Cardiac muscle cell (in vitro differentiated cells and primary cell): ENCODE measurements around the gene LRRC8B. TPM values are rescaled to one million over a fixed set of nuclear protein-coding genes. Genes with fewer than 3 reads are reported as not detected.

Source experiments
- DNase-seq, 2 donors: peaks; one replicate each; pipeline versions ENCODE4 v3.0.0 to v3.0.0-alpha.2; 2010 to 2017; ENCODE audit warnings: low read depth in 1 of 2, low spot score in 1 of 2
- H3K27ac ChIP-seq: fragments of 200-600 bp; sonication (generic); 2 replicates; pipeline ENCODE4 v1.5.1; 2016
- H3K27me3 ChIP-seq: fragments of 200-600 bp; sonication (generic); 2 replicates; pipeline ENCODE4 v1.6.0; 2016; ENCODE audit warnings: control low read depth
- H3K36me3 ChIP-seq: fragments of 200-600 bp; sonication (generic); 2 replicates; pipeline ENCODE4 v1.5.1; 2016; ENCODE audit warnings: control low read depth
- H3K4me1 ChIP-seq: fragments of 200-600 bp; sonication (generic); 2 replicates; pipeline ENCODE4 v1.8.1; 2017; ENCODE audit warnings: low read depth, mild to moderate bottlenecking, mixed run types
- H3K4me3 ChIP-seq: fragments of 200-600 bp; sonication (generic); 2 replicates; pipeline ENCODE4 v1.5.1; 2016; ENCODE audit warnings: mild to moderate bottlenecking
- H3K9me3 ChIP-seq: fragments of 200-600 bp; sonication (generic); 2 replicates; pipeline ENCODE4 v1.5.1; 2017; ENCODE audit warnings: low read depth, mild to moderate bottlenecking, control low read depth
- CTCF ChIP-seq: IDR thresholded peaks from 2 replicates; pipeline ENCODE4 v1.5.1; 2012; ENCODE audit warnings: low read depth, mild to moderate bottlenecking, low read length
- polyA plus RNA-seq: library from polyadenylated mRNA; unstranded; fragments of >200 nt; fragmentation: Nextera tagmentation; extraction: Ambion mirVana; gene quantifications from 2 replicates; pipeline ENCODE4 v1.2.1, GENCODE V29; 2016
- total RNA-seq: library from RNA; depleted of rRNA; stranded (reverse); fragments of >200 nt; gene quantifications from 2 replicates; pipeline ENCODE4 v1.2.3, GENCODE V29; 2016

The LRRC8B gene
- total and polyA plus RNA-seq, 2 experiments from 2014 or later: 6.0 to 6.6 TPM

- no peak for TF ChIP-seq CTCF
- DNase-seq: no peak
- Histone ChIP-seq H3K4me1 (no peaks in the 10 kb centered on the region), H3K27ac (no peak overlapping the region), H3K4me3 (no peak overlapping the region), H3K9me3 (no peaks in the 10 kb centered on the region), H3K27me3 (no peaks in the 10 kb centered on the region), H3K36me3 (no peaks in the 10 kb centered on the region)
These were observed 40.3 kb upstream of the LRRC8B start for GRCh38 chr1:89484092-89485038.

DNA sequence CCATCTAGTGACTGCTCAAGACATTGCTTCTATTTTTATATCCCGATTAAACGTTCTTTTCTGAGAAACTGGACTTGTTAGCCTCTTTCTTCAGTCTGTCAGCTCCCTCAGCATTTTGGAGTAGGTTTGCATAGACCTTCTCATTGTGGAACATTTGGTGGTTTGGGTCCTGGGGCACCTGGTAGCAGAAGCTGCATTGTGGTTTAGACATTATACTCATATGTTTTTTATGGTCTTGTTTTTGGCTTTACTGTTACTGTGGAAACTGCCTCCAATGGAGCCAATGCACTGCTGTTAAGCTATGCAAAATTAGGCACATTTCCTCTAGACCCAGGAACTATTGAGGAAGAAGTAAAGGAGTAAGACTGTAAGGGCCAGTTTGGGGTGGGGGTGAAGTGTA is 36.7 kb upstream of the LRRC8B start:
- H3K9me3 ChIP-seq: no peaks in the 10 kb centered on the region
- H3K4me3 ChIP-seq: no peak overlapping the region
- no peaks in the 10 kb centered on the region for H3K4me1 ChIP-seq
- H3K27ac ChIP-seq: no peak overlapping the region
- no peak for TF ChIP-seq CTCF
- no peak for DNase-seq
- H3K27me3 ChIP-seq: no peaks in the 10 kb centered on the region
- H3K36me3 ChIP-seq: no peaks in the 10 kb centered on the region

DNA sequence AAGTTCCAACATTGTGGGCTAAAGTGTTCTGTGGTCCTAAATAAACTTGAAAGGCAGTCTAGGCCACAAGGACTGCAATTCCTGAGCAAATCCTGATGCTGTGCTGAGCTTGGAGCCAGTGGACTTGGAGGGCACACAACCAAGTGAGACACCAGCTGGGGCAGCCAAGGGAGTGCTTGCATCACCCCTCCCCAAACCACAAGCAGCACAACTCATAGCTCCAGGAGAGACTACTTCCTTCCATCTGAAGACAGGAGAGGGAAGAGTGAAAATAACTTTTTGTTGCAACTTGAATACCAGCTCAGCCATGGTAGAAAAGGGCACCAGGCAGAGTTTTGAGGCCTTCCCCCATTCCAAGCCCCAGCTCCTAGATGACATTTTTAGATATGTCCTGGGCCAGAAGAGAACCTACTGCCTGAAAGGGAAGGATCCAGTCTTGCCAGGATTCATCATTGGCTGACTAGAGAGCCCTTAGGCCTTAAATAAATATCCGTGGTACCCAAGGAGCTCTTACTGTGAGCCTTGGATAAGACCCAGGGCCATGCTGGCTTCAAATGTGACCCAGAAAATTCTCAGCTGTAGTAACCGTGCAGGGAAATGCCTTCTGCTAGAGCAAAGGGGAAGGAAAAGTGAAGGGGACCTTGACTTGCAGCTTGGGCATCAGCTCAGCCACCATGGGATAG is 35.4 kb upstream of the LRRC8B start:
- Histone ChIP-seq H3K36me3 (no peaks in the 10 kb centered on the region), H3K27me3 (no peaks in the 10 kb centered on the region), H3K27ac (no peak overlapping the region), H3K4me3 (no peak overlapping the region), H3K9me3 (no peaks in the 10 kb centered on the region), H3K4me1 (no peaks in the 10 kb centered on the region)
- no peak for TF ChIP-seq CTCF
- peak in 1 of 2 donors; percentile 68 for DNase-seq

DNA sequence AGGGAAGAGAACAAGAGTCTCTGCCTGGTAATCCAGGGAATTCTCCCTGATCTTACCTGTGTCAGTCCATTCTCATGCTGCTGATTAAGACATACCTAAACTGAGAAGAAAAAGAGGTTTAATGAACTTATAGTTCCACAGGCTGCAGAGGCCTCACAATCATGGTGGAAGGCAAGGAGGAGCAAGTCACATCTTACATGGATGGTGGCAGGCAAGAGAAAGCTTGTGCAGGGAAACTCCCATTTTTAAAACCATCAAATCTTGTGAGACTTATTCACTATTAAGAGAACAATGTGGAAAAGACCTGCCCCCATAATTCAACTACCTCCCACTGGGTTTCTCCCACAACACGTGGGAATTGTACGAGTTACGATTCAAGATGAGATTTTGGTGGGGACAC is 34.2 kb upstream of the LRRC8B start:
- no peaks in the 10 kb centered on the region for H3K4me1 ChIP-seq
- TF ChIP-seq CTCF: no peak
- no peak overlapping the region for H3K27ac ChIP-seq
- H3K36me3 ChIP-seq: no peaks in the 10 kb centered on the region
- DNase-seq: no peak
- no peaks in the 10 kb centered on the region for H3K9me3 ChIP-seq
- no peak overlapping the region for H3K4me3 ChIP-seq
- H3K27me3 ChIP-seq: no peaks in the 10 kb centered on the region

DNA sequence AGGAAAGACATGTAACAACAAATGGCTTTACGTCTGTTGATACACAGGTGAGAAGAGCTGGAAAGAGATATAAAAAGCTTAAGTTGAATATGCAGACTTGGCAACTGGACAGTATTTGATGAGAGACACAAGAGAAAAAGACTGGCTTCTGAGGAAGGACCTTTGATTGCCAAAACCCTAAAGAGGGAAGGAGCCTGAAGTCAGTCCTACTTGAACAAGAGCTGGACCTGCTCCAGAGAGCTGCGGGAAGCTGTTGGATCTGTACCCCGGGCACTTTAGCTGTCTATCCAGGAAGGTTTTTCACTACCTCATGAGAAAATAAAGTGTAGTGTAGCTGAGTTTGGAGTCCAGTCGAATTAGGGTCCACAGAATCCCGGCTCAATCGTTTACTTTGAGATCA is 25.3 kb upstream of the LRRC8B start:
- H3K9me3 ChIP-seq: no peaks in the 10 kb centered on the region
- H3K27ac ChIP-seq: no peak overlapping the region
- no peak for DNase-seq
- H3K36me3 ChIP-seq: no peaks in the 10 kb centered on the region
- no peak overlapping the region for H3K4me3 ChIP-seq
- H3K27me3 ChIP-seq: peaks cover 11% of the 10 kb centered on the region
- no peaks in the 10 kb centered on the region for H3K4me1 ChIP-seq
- TF ChIP-seq CTCF: no peak
